Renal pelvis (tissue), 4 donors: ENCODE data around the gene PLCH1. TPM values are rescaled to one million over a fixed set of nuclear protein-coding genes. Genes with fewer than 3 reads are reported as not detected.

Experiments used
- DNase-seq: peaks from one replicate; pipeline ENCODE4 v3.0.0-alpha.2; 2013
- polyA plus RNA-seq, 3 donors: library from polyadenylated mRNA; unstranded; fragments of 120-200 nt; gene quantifications; one replicate each; pipeline ENCODE4 v1.2.1, GENCODE V29; 2013; ENCODE audit not compliant: insufficient read length in 3 of 3

The PLCH1 gene
- polyA plus RNA-seq, 3 donors: 10.7 to 12.8 (median 12.0) TPM

GRCh38 chr3:155550391-155550790 lies 194.5 kb downstream of the PLCH1 start:
- no peak for DNase-seq

GRCh38 chr3:155549087-155549486 lies 195.8 kb downstream of the PLCH1 start:
- DNase-seq: no peak

GRCh38 chr3:155548195-155548594 lies 196.7 kb downstream of the PLCH1 start:
- no peak for DNase-seq

GRCh38 chr3:155535098-155535497 lies 209.8 kb downstream of the PLCH1 start:
- no peak for DNase-seq

GRCh38 chr3:155528579-155528978 lies 216.3 kb downstream of the PLCH1 start:
- DNase-seq: no peak

- DNase-seq: no peak
Observed at GRCh38 chr3:155525324-155525833, 219.5 kb downstream of the PLCH1 start.

- DNase-seq: no peak
Observed at GRCh38 chr3:155520463-155520862, 224.4 kb downstream of the PLCH1 start.

- DNase-seq: no peak
Observed at GRCh38 chr3:155519078-155519477, 225.8 kb downstream of the PLCH1 start.

GRCh38 chr3:155517903-155518302 lies 227.0 kb downstream of the PLCH1 start:
- no peak for DNase-seq

GRCh38 chr3:155516439-155516838 lies 228.4 kb downstream of the PLCH1 start:
- no peak for DNase-seq

- no peak for DNase-seq
Observed at GRCh38 chr3:155512867-155513261, 232.0 kb downstream of the PLCH1 start.

- DNase-seq: no peak
Observed at GRCh38 chr3:155512175-155512866, 232.6 kb downstream of the PLCH1 start.

GRCh38 chr3:155504682-155505081 lies 240.2 kb downstream of the PLCH1 start:
- no peak for DNase-seq

GRCh38 chr3:155502630-155503029 lies 242.2 kb downstream of the PLCH1 start:
- DNase-seq: no peak

- no peak for DNase-seq
Observed at GRCh38 chr3:155500194-155500818, 244.6 kb downstream of the PLCH1 start.

GRCh38 chr3:155497930-155498647 lies 246.8 kb downstream of the PLCH1 start:
- DNase-seq: no peak

- DNase-seq: no peak
Observed at GRCh38 chr3:155496206-155496605, 248.7 kb downstream of the PLCH1 start.

- no peak for DNase-seq
Observed at GRCh38 chr3:155495387-155495786, 249.5 kb downstream of the PLCH1 start.

- no peak for DNase-seq
Observed at GRCh38 chr3:155494332-155494731, 250.5 kb downstream of the PLCH1 start.

- DNase-seq: no peak
Observed at GRCh38 chr3:155492841-155493240, 252.0 kb downstream of the PLCH1 start.

- DNase-seq: no peak
Observed at GRCh38 chr3:155491696-155492095, 253.2 kb downstream of the PLCH1 start.

- DNase-seq: no peak
Observed at GRCh38 chr3:155488671-155489070, 256.2 kb downstream of the PLCH1 start.

- DNase-seq: no peak
Observed at GRCh38 chr3:155485897-155486296, 259.0 kb downstream of the PLCH1 start.
